HG03095 (cell line): ENCODE results near the gene OR2J2.
"Not testable (repeated sequence)": the region's sequence is repeated elsewhere in the genome, so short reads cannot be mapped to it uniquely, and the experiment has no call there.

ENCODE experiments used
- ATAC-seq: cut with Tn5 transposase; IDR thresholded peaks from one replicate; pipeline ENCODE4 v1.9.1; 2021; ENCODE audit warnings: moderate library complexity; ENCODE audit not compliant: unreplicated experiment

Gene OR2J2

DNA sequence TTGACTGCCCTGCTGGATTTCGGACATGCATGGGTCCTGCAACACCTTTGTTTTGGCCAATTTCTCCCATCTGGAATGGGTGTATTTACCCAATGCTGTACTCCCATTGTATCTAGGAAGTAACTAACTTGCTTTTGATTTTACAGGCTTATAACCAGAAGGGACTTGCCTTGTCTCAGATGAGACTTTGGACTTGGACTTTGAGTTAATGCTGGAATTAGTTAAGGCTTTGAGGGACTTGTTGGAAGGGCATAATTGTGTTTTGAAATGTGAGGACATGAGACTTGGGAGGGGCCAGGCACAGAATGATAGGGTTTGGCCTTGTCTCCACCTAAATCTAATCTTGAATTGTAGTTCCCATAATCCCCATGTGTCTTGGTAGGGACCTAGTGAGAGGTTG is 47.3 kb downstream of the OR2J2 start:
- ATAC-seq, result not testable (repeated sequence)
